ENCODE measurements around the gene CLEC3A. TPM values are rescaled to one million over a fixed set of nuclear protein-coding genes. Genes with fewer than 3 reads are reported as not detected.
A peak's percentile ranks its signal among the peaks of the same experiment; 100 is the strongest.
"Not testable (repeated sequence)": the region's sequence is repeated elsewhere in the genome, so short reads cannot be mapped to it uniquely, and the experiment has no call there.

The CLEC3A gene
- total and polyA plus RNA-seq, 2 donors, result 0.14 to 0.21 TPM

GRCh38 chr16:77992381-77992780, 30.0 kb upstream of the CLEC3A start:
- 35% methylated on average over 2 of the region's 2 CpGs for WGBS
- not testable (repeated sequence) for DNase-seq (ENCODE audit: low read depth in 6 of 9, low spot score in 9 of 9); H3K4me3 ChIP-seq (ENCODE audit: low read length in 2 of 2); H3K36me3 ChIP-seq (ENCODE audit: control insufficient read depth in 2 of 2, insufficient read depth in 2 of 2, low read length in 1 of 2); H3K27ac ChIP-seq (ENCODE audit: low read depth in 1 of 2, low read length in 1 of 2); H3K4me1 ChIP-seq (ENCODE audit: control insufficient read depth in 2 of 2, insufficient read depth in 2 of 2, low read length in 2 of 2); H3K9me3 ChIP-seq (ENCODE audit: control insufficient read depth in 2 of 2, insufficient read depth in 1 of 2, low read length in 1 of 2); H3K27me3 ChIP-seq (ENCODE audit: control insufficient read depth in 2 of 2, insufficient read depth in 1 of 2, low read length in 1 of 2)

DNA sequence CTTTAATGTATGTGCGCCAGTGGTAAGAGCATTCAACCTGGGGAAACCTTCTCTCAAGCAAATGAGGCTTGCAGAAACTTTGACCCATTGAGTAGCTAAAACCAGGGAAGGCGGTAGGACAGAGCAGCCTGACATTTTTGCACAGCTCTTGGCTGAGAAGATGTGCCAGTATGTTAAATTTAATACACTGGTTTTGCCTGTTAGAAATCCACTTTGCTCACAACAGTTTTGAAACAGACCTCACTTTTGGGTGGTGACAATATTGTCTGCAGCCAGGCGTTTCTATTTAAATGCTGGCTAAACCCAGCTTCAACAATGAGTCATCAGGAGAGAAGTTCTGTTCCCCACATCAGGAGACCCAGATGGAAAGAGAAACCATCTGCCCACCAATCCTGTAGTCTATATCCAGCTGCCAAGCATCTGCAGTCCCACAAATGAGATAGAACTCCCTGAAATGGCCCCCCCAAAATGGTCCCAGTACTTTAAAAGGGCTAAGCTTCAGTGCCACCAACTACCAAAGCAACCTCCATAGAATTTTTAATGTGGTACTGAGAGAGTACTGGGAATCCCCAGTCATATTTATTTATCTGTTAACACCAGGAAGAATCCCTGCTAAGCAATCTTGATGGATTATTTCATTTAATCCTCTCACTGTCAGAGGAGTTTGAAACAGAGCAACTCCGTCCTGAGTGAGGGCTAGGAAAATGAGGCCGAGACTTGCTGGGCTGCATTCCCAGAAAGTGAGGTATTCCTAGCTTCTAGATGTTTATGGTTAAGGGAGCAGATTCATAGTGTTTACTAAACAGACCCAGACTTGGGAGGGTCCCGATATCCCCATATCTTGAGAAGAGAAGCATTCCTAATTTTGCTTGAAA, 29.0 kb upstream of the CLEC3A start:
- 62% methylated on average over 6 of the region's 6 CpGs for WGBS
- H3K4me1 ChIP-seq (ENCODE audit: control insufficient read depth in 2 of 2, insufficient read depth in 2 of 2, low read length in 2 of 2), result no peaks in the 10 kb centered on the region
- DNase-seq (ENCODE audit: low read depth in 6 of 9, low spot score in 9 of 9), result no peak
- no peak overlapping the region for H3K27ac ChIP-seq (ENCODE audit: low read depth in 1 of 2, low read length in 1 of 2)
- H3K4me3 ChIP-seq (ENCODE audit: low read length in 2 of 2), result no peak overlapping the region
- H3K9me3 ChIP-seq (ENCODE audit: control insufficient read depth in 2 of 2, insufficient read depth in 1 of 2, low read length in 1 of 2), result peaks cover 1 to 5% of the 10 kb centered on the region in 2 donors
- H3K36me3 ChIP-seq (ENCODE audit: control insufficient read depth in 2 of 2, insufficient read depth in 2 of 2, low read length in 1 of 2), result no peaks in the 10 kb centered on the region
- H3K27me3 ChIP-seq (ENCODE audit: control insufficient read depth in 2 of 2, insufficient read depth in 1 of 2, low read length in 1 of 2), result no peaks in the 10 kb centered on the region

DNA sequence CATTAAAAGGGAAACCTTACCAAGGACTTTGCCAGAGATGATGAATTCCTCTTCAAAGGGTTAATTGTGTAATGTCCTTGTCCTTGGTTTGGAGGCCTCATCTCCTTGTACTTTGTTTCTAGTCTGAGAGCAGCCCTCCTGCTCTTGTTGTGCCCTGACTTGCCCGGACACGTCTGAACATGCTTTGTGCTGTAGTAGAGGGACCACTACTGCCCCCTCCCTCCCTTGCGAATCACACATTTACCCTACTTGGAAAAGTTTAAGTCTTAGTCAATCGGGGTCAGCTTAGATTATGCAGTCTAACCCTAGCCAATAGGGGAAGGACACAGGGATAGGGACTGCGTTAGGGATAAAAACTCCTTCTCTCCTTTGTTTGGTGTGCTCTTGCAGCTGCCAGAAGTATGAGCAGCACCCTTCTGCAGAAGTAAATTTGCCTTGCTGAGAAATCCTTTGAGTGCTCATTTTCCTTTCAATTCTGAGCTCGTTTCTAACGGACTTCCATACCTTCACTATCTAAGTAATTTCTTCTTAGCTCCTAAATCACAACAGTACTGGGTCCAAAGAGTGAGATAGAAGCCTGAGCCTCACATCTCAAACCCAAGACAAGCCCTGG, 26.4 kb upstream of the CLEC3A start:
- DNase-seq (ENCODE audit: low read depth in 6 of 9, low spot score in 9 of 9), result no peak
- Histone ChIP-seq H3K36me3 (ENCODE audit: control insufficient read depth in 2 of 2, insufficient read depth in 2 of 2, low read length in 1 of 2) (no peaks in the 10 kb centered on the region), H3K9me3 (ENCODE audit: control insufficient read depth in 2 of 2, insufficient read depth in 1 of 2, low read length in 1 of 2) (peaks cover 1 to 5% of the 10 kb centered on the region in 2 donors), H3K27me3 (ENCODE audit: control insufficient read depth in 2 of 2, insufficient read depth in 1 of 2, low read length in 1 of 2) (no peaks in the 10 kb centered on the region), H3K4me1 (ENCODE audit: control insufficient read depth in 2 of 2, insufficient read depth in 2 of 2, low read length in 2 of 2) (no peaks in the 10 kb centered on the region), H3K27ac (ENCODE audit: low read depth in 1 of 2, low read length in 1 of 2) (no peak overlapping the region), H3K4me3 (ENCODE audit: low read length in 2 of 2) (no peak overlapping the region)
- 89% methylated on average over 7 of the region's 7 CpGs for WGBS

DNA sequence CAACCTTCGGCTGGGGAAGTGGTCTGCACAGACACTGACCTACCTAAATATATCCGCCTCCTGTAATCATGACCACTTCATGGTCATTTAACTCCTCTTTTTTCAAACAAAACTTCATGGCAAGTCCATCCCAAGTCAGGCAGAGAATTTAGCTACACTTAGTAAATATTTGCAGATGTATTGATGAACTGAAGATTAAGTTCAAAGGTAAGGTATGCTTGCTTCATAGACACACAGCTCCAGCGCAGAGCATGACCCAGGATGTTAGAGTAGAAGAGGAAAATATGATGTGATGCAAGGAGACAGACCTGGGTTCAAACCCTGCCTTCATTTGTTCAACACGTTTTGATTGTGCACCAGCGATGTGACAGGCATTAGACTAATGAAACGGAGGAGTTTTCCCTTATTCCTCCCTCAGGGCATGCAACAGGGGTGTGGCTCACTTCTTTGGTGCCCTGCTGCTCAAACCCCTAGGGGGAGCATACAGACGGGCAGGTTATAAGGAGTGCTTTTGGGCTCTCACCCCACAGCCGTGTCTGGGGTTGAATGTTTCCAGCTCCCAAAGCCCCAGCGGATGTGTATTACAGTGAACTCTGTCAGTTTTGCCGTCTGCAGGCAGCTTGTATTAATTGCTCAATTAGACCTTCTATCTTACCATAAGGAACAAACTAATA, 23.9 kb upstream of the CLEC3A start:
- peaks cover 1 to 5% of the 10 kb centered on the region in 2 donors for H3K9me3 ChIP-seq (ENCODE audit: control insufficient read depth in 2 of 2, insufficient read depth in 1 of 2, low read length in 1 of 2)
- no peaks in the 10 kb centered on the region for H3K4me1 ChIP-seq (ENCODE audit: control insufficient read depth in 2 of 2, insufficient read depth in 2 of 2, low read length in 2 of 2)
- H3K27me3 ChIP-seq (ENCODE audit: control insufficient read depth in 2 of 2, insufficient read depth in 1 of 2, low read length in 1 of 2), result no peaks in the 10 kb centered on the region
- no peak for DNase-seq (ENCODE audit: low read depth in 6 of 9, low spot score in 9 of 9)
- no peak overlapping the region for H3K4me3 ChIP-seq (ENCODE audit: low read length in 2 of 2)
- no peaks in the 10 kb centered on the region for H3K36me3 ChIP-seq (ENCODE audit: control insufficient read depth in 2 of 2, insufficient read depth in 2 of 2, low read length in 1 of 2)
- 79% methylated on average over 10 of the region's 10 CpGs for WGBS
- H3K27ac ChIP-seq (ENCODE audit: low read depth in 1 of 2, low read length in 1 of 2), result no peak overlapping the region

GRCh38 chr16:78001451-78002025, 20.8 kb upstream of the CLEC3A start:
- Histone ChIP-seq H3K36me3 (ENCODE audit: control insufficient read depth in 2 of 2, insufficient read depth in 2 of 2, low read length in 1 of 2) (no peaks in the 10 kb centered on the region), H3K27ac (ENCODE audit: low read depth in 1 of 2, low read length in 1 of 2) (no peak overlapping the region), H3K4me3 (ENCODE audit: low read length in 2 of 2) (no peak overlapping the region), H3K27me3 (ENCODE audit: control insufficient read depth in 2 of 2, insufficient read depth in 1 of 2, low read length in 1 of 2) (no peaks in the 10 kb centered on the region), H3K9me3 (ENCODE audit: control insufficient read depth in 2 of 2, insufficient read depth in 1 of 2, low read length in 1 of 2) (no peaks in the 10 kb centered on the region), H3K4me1 (ENCODE audit: control insufficient read depth in 2 of 2, insufficient read depth in 2 of 2, low read length in 2 of 2) (no peaks in the 10 kb centered on the region)
- DNase-seq (ENCODE audit: low read depth in 6 of 9, low spot score in 9 of 9), result no peak
- 69% methylated on average over 4 of the region's 4 CpGs for WGBS

- no peaks in the 10 kb centered on the region for H3K9me3 ChIP-seq (ENCODE audit: control insufficient read depth in 2 of 2, insufficient read depth in 1 of 2, low read length in 1 of 2)
- H3K36me3 ChIP-seq (ENCODE audit: control insufficient read depth in 2 of 2, insufficient read depth in 2 of 2, low read length in 1 of 2), result no peaks in the 10 kb centered on the region
- WGBS, result 22% methylated on average over 11 of the region's 11 CpGs
- H3K27ac ChIP-seq (ENCODE audit: low read depth in 1 of 2, low read length in 1 of 2), result no peak overlapping the region
- no peak overlapping the region for H3K4me3 ChIP-seq (ENCODE audit: low read length in 2 of 2)
- H3K27me3 ChIP-seq (ENCODE audit: control insufficient read depth in 2 of 2, insufficient read depth in 1 of 2, low read length in 1 of 2), result no peaks in the 10 kb centered on the region
- DNase-seq (ENCODE audit: low read depth in 6 of 9, low spot score in 9 of 9), result peak; percentile 27 to 74 (median 46)
- H3K4me1 ChIP-seq (ENCODE audit: control insufficient read depth in 2 of 2, insufficient read depth in 2 of 2, low read length in 2 of 2), result no peaks in the 10 kb centered on the region
Measured at GRCh38 chr16:78002915-78003538, 19.3 kb upstream of the CLEC3A start.

DNA sequence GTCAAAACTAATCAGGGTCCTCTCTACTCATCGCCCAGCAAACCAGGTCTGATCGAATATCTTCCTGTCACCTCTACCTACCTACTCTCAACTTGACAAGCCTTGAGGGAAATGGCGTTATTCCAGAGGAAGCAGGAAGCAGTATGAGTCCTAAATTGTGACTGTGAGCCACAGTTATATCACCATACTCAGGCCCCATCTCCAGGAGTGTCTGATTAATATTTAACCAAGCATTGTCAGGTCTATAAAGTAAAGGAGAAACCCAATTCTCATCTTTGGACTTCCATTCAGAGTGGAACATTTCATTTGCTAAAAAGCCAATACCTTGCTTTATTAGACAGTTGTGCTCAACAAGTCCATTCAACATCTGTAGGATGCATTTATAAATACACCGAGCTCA, 17.8 kb upstream of the CLEC3A start:
- Histone ChIP-seq H3K36me3 (ENCODE audit: control insufficient read depth in 2 of 2, insufficient read depth in 2 of 2, low read length in 1 of 2) (no peaks in the 10 kb centered on the region), H3K4me1 (ENCODE audit: control insufficient read depth in 2 of 2, insufficient read depth in 2 of 2, low read length in 2 of 2) (no peaks in the 10 kb centered on the region), H3K27ac (ENCODE audit: low read depth in 1 of 2, low read length in 1 of 2) (no peak overlapping the region), H3K4me3 (ENCODE audit: low read length in 2 of 2) (no peak overlapping the region), H3K27me3 (ENCODE audit: control insufficient read depth in 2 of 2, insufficient read depth in 1 of 2, low read length in 1 of 2) (no peaks in the 10 kb centered on the region), H3K9me3 (ENCODE audit: control insufficient read depth in 2 of 2, insufficient read depth in 1 of 2, low read length in 1 of 2) (no peaks in the 10 kb centered on the region)
- no peak for DNase-seq (ENCODE audit: low read depth in 6 of 9, low spot score in 9 of 9)
- 88% methylated on average over 4 of the region's 4 CpGs for WGBS

DNA sequence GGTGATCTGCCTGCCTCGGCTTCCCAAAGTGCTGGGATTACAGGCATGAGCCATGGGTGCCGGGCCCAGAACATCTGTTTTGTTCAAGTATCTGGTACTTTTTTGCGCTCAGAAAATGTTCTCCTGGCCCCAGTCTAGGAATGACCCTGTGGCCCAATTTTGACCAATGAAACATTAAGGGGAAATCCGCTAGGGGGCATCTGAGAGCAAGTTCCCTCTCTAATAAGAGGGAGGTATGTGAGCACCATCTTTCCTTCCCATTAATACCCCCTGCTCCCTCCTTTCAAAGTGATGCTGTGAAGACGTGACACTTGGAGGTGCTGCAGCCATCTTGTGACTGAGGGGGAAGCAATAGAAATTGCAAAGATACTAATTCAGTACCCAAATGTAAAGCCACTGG, 16.5 kb upstream of the CLEC3A start:
- no peaks in the 10 kb centered on the region for H3K9me3 ChIP-seq (ENCODE audit: control insufficient read depth in 2 of 2, insufficient read depth in 1 of 2, low read length in 1 of 2)
- no peak overlapping the region for H3K27ac ChIP-seq (ENCODE audit: low read depth in 1 of 2, low read length in 1 of 2)
- no peaks in the 10 kb centered on the region for H3K27me3 ChIP-seq (ENCODE audit: control insufficient read depth in 2 of 2, insufficient read depth in 1 of 2, low read length in 1 of 2)
- no peak for DNase-seq (ENCODE audit: low read depth in 6 of 9, low spot score in 9 of 9)
- H3K4me3 ChIP-seq (ENCODE audit: low read length in 2 of 2), result no peak overlapping the region
- 79% methylated on average over 5 of the region's 5 CpGs for WGBS
- H3K4me1 ChIP-seq (ENCODE audit: control insufficient read depth in 2 of 2, insufficient read depth in 2 of 2, low read length in 2 of 2), result no peaks in the 10 kb centered on the region
- H3K36me3 ChIP-seq (ENCODE audit: control insufficient read depth in 2 of 2, insufficient read depth in 2 of 2, low read length in 1 of 2), result no peaks in the 10 kb centered on the region
